Ascending aorta (tissue), 2 donors: Measurements from ENCODE around the gene ATP10D. TPM values are rescaled to one million over a fixed set of nuclear protein-coding genes. Genes with fewer than 3 reads are reported as not detected.

ENCODE experiments used
- DNase-seq, 2 donors: peaks; one replicate each; pipeline ENCODE4 v3.0.0-alpha.2; 2019; ENCODE audit warnings: low spot score in 2 of 2
- H3K27ac ChIP-seq, 2 donors: fragments of 200-600 bp; sonication (generic); one replicate each; pipeline ENCODE4 v1.5.1; 2016 to 2017; ENCODE audit warnings: mild to moderate bottlenecking in 1 of 2
- H3K27me3 ChIP-seq: fragments of 200-600 bp; sonication (generic); one replicate; pipeline ENCODE4 v1.5.1; 2017
- H3K36me3 ChIP-seq, 2 donors: fragments of 200-600 bp; sonication (generic); one replicate each; pipeline ENCODE4 v1.5.1; 2016
- H3K4me1 ChIP-seq, 2 donors: fragments of 200-600 bp; sonication (generic); one replicate each; pipeline ENCODE4 v1.5.1; 2016 to 2017; ENCODE audit warnings: mild to moderate bottlenecking in 1 of 2
- H3K4me3 ChIP-seq, 2 donors: fragments of 200-600 bp; sonication (generic); one replicate each; pipeline ENCODE4 v1.5.1; 2016 to 2017; ENCODE audit warnings: mild to moderate bottlenecking in 1 of 2
- H3K9me3 ChIP-seq, 2 donors: fragments of 200-600 bp; sonication (generic); one replicate each; pipeline ENCODE4 v1.5.1; 2016
- CTCF ChIP-seq, 3 experiments: fragments of 200-600 bp in 2 of 3; fragments of 450-650 bp in 1 of 3; sonication (generic) in 2 of 3; IDR thresholded peaks; one replicate each; pipeline ENCODE4 v1.5.1; 2016 to 2019; ENCODE audit warnings: antibody characterized with exemption in 3 of 3, mild to moderate bottlenecking in 1 of 3, moderate library complexity in 1 of 3
- intact Hi-C: fragments of 100-400 bp; cut with DNase I; formaldehyde crosslinking; loops from one replicate; pipeline ENCODE4 v1.15.1; 2023
- total RNA-seq: library from RNA; depleted of rRNA; stranded (reverse); fragments of >200 nt; gene quantifications from one replicate; pipeline ENCODE4 v1.1.0, GENCODE V29; 2016

ATP10D gene
- total RNA-seq, 1 donor from 2014 or later = 22.1 TPM

GRCh38 chr4:47531241-47531953, 46.3 kb downstream of the ATP10D start:
- intact Hi-C loops = no loop called here
- H3K4me3 ChIP-seq = no peak overlapping the region
- peaks cover 4 to 5% of the 10 kb centered on the region in 2 donors for H3K9me3 ChIP-seq
- peaks cover 8 to 24% of the 10 kb centered on the region in 2 donors for H3K4me1 ChIP-seq
- peaks cover 4 to 53% of the 10 kb centered on the region in 2 donors for H3K36me3 ChIP-seq
- DNase-seq = peak in 1 of 2 donors; percentile 24
- no peaks in the 10 kb centered on the region for H3K27me3 ChIP-seq
- H3K27ac ChIP-seq = peak overlapping the region; percentile 70 to 74
- TF ChIP-seq CTCF (IDR thresholded peaks at IDR 0.05) = no peak

GRCh38 chr4:47531954-47532321, 46.9 kb downstream of the ATP10D start:
- Histone ChIP-seq H3K27ac (peak overlapping the region; percentile 70 to 74), H3K36me3 (peaks cover 4 to 59% of the 10 kb centered on the region in 2 donors), H3K4me1 (peaks cover 8 to 24% of the 10 kb centered on the region in 2 donors), H3K27me3 (no peaks in the 10 kb centered on the region), H3K9me3 (peaks cover 4 to 5% of the 10 kb centered on the region in 2 donors), H3K4me3 (no peak overlapping the region)
- intact Hi-C loops = loop anchor here (2.0 kb wide), 1 partner anchor 69 kb away; the partner anchor contains the start of gene COMMD8
- no peak for TF ChIP-seq CTCF (IDR thresholded peaks at IDR 0.05)
- no peak for DNase-seq

- no peak overlapping the region for H3K4me3 ChIP-seq
- no peak for TF ChIP-seq CTCF (IDR thresholded peaks at IDR 0.05)
- peaks cover 4 to 55% of the 10 kb centered on the region in 2 donors for H3K36me3 ChIP-seq
- DNase-seq = no peak
- H3K27ac ChIP-seq = peak overlapping the region; percentile 70 to 74
- H3K4me1 ChIP-seq = peaks cover 8 to 24% of the 10 kb centered on the region in 2 donors
- intact Hi-C loops = loop anchor here (2.0 kb wide), 1 partner anchor 70 kb away; the partner anchor contains the start of gene COMMD8
- peaks cover 4 to 5% of the 10 kb centered on the region in 2 donors for H3K9me3 ChIP-seq
- no peaks in the 10 kb centered on the region for H3K27me3 ChIP-seq
Measured at GRCh38 chr4:47532658-47533057, 47.6 kb downstream of the ATP10D start.

- Histone ChIP-seq H3K9me3 (peaks cover 4 to 5% of the 10 kb centered on the region in 2 donors), H3K36me3 (peaks cover 4 to 45% of the 10 kb centered on the region in 2 donors), H3K4me1 (peaks cover 8 to 24% of the 10 kb centered on the region in 2 donors), H3K27me3 (no peaks in the 10 kb centered on the region), H3K27ac (no peak overlapping the region), H3K4me3 (no peak overlapping the region)
- no peak for TF ChIP-seq CTCF (IDR thresholded peaks at IDR 0.05)
- intact Hi-C loops = loop anchor here (2.0 kb wide), 1 partner anchor 71 kb away; the partner anchor contains the start of gene COMMD8
- DNase-seq = no peak
Measured at GRCh38 chr4:47533689-47534347, 48.7 kb downstream of the ATP10D start.

GRCh38 chr4:47534772-47535171, 49.7 kb downstream of the ATP10D start:
- TF ChIP-seq CTCF (IDR thresholded peaks at IDR 0.05) = no peak
- Histone ChIP-seq H3K27me3 (no peaks in the 10 kb centered on the region), H3K4me3 (no peak overlapping the region), H3K4me1 (peaks cover 8 to 24% of the 10 kb centered on the region in 2 donors), H3K27ac (no peak overlapping the region), H3K36me3 (peaks cover 4 to 39% of the 10 kb centered on the region in 2 donors), H3K9me3 (no peaks in the 10 kb centered on the region)
- intact Hi-C loops = no loop called here
- DNase-seq = no peak
